ENCODE measurements around the gene FXYD5. TPM values are rescaled to one million over a fixed set of nuclear protein-coding genes. Genes with fewer than 3 reads are reported as not detected.

Gene FXYD5
- total RNA-seq, 6 experiments from 2014 or later = 317 to 417 (median 353) TPM

DNA sequence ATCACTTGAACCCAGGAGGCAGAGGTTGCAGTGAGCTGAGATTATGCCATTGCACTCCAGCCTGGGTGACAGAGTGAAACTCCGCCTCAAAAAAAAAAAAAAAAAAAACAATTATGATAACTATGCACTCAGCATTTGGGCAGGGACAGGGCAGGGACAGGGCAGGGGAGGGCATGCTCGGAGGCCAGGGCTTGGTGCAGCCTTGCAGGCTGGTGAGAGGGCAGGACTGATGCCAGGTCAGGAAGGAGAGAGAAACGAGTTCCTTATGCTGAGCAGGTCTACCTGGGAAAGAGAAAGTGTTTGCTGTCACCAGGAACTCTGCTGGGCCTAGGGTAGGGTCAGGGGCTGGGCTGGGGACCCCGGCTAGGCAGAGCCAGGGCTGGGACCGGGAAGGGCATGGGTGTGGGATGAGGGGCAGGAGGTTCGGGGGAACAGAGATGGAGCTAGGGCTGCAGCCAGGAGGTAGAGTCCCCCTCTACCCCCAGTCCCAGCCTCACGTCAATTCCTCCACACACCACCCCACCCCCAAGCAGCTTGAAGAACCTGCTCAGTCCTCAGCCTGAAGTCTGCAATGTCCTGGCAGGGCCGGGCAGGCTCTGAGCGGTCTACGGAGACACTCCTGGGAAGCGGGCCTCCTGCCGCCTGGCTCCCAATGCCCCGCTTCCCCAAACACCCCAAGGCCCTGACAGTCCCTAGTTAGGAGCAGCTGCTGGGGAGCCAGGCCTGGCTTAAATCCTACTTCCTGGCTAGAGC is 36.1 kb upstream of the FXYD5 start:
- TF ChIP-seq, protein P1, sequence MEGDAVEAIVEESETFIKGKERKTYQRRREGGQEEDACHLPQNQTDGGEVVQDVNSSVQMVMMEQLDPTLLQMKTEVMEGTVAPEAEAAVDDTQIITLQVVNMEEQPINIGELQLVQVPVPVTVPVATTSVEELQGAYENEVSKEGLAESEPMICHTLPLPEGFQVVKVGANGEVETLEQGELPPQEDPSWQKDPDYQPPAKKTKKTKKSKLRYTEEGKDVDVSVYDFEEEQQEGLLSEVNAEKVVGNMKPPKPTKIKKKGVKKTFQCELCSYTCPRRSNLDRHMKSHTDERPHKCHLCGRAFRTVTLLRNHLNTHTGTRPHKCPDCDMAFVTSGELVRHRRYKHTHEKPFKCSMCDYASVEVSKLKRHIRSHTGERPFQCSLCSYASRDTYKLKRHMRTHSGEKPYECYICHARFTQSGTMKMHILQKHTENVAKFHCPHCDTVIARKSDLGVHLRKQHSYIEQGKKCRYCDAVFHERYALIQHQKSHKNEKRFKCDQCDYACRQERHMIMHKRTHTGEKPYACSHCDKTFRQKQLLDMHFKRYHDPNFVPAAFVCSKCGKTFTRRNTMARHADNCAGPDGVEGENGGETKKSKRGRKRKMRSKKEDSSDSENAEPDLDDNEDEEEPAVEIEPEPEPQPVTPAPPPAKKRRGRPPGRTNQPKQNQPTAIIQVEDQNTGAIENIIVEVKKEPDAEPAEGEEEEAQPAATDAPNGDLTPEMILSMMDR (IDR thresholded peaks at IDR 0.05) = no peak
- H3K27ac Mint-ChIP-seq = no peak overlapping the region
- no peaks in the 10 kb centered on the region for H3K36me3 Mint-ChIP-seq (ENCODE audit: low read depth)
- no peaks in the 10 kb centered on the region for H3K9me3 Mint-ChIP-seq
- H3K27me3 Mint-ChIP-seq (ENCODE audit: insufficient read depth) = peaks cover 17% of the 10 kb centered on the region
- no peak for DNase-seq
- no peak overlapping the region for H3K4me3 Mint-ChIP-seq
- peaks cover 21% of the 10 kb centered on the region for H3K4me1 Mint-ChIP-seq (ENCODE audit: low read depth)

DNA sequence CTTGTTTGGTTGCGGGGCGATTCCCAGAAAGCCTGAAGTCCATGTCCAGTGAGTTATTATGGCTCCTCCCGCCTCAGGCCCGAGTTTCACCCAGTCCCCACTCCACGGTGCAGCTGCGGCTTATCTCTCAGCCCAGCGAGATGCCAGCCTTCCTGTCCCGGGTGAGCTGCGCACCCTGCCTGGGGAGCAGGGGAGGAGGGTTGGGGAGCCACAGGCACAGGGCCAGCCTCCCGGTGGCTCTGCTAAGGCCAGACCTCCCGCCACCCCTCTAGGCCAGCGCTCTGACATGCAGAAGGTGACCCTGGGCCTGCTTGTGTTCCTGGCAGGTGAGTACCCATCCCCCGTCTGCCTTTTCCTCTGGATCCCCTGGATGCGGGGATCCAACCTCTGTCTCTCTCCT is 35.4 kb upstream of the FXYD5 start:
- Mint-ChIP-seq H3K4me1 (ENCODE audit: low read depth) (peaks cover 27% of the 10 kb centered on the region), H3K27ac (no peak overlapping the region), H3K9me3 (no peaks in the 10 kb centered on the region), H3K4me3 (no peak overlapping the region), H3K27me3 (ENCODE audit: insufficient read depth) (peaks cover 17% of the 10 kb centered on the region), H3K36me3 (ENCODE audit: low read depth) (no peaks in the 10 kb centered on the region)
- TF ChIP-seq, protein P1 (IDR thresholded peaks at IDR 0.05) = no peak
- DNase-seq = no peak

DNA sequence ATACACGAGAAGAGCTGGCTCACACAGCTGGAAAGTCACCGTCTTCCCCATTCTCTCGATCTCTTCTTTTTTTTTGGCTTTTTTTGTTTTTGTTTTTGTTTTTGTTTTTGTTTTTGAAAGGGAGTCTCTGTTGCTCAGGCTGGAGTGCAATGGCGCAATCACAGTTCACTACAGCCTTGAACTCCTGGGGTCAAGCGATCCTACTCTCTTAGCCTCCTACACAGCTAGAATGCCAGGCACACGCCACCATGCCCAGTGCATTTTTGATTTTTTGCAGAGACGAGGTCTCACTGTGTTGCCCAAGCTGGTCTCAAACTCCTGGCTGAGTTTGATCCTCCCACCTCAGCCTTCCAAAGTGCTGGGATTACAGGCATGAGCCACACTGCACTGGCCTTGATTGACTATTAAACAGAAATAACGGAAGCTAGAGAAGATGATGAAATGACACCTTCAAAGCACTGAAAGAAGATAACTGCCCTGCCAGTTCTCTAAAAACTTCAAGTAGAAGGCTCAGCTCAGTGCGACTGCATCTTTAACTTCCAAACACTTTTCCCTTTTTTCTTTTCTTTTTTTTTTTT is 34.9 kb upstream of the FXYD5 start:
- H3K27ac Mint-ChIP-seq = no peak overlapping the region
- no peak for DNase-seq

DNA sequence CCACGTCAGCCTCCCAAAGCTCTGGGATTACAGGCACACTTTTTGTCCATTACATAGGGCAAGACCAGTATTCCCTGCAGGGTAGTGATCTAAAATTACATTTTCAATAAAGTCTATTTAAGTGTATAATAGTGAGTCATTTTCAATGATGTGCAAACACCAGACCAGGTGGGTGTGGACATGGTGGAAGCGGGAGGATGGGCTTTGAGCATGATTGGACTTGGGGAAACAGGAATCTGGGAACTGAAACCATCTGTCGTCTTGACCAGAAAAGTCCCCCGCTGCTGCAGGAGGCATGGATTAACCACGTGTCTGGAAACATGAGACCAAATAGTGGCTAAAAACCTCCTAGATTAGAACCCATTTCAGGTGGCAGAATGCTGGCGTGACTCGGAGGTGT is 34.0 kb upstream of the FXYD5 start:
- Mint-ChIP-seq H3K27ac (no peak overlapping the region), H3K4me1 (ENCODE audit: low read depth) (peaks cover 32% of the 10 kb centered on the region), H3K36me3 (ENCODE audit: low read depth) (no peaks in the 10 kb centered on the region), H3K9me3 (no peaks in the 10 kb centered on the region), H3K4me3 (no peak overlapping the region), H3K27me3 (ENCODE audit: insufficient read depth) (peaks cover 15% of the 10 kb centered on the region)
- TF ChIP-seq, protein P1 (IDR thresholded peaks at IDR 0.05) = no peak
- DNase-seq = peak; percentile 22

More for the DNA sequence above, 34.9 kb upstream of the FXYD5 start:
- H3K36me3 Mint-ChIP-seq (ENCODE audit: low read depth) = no peaks in the 10 kb centered on the region
- H3K4me1 Mint-ChIP-seq (ENCODE audit: low read depth) = peaks cover 30% of the 10 kb centered on the region
- peaks cover 17% of the 10 kb centered on the region for H3K27me3 Mint-ChIP-seq (ENCODE audit: insufficient read depth)
- TF ChIP-seq, protein P1 (IDR thresholded peaks at IDR 0.05) = no peak
- no peak overlapping the region for H3K4me3 Mint-ChIP-seq
- H3K9me3 Mint-ChIP-seq = no peaks in the 10 kb centered on the region

DNA sequence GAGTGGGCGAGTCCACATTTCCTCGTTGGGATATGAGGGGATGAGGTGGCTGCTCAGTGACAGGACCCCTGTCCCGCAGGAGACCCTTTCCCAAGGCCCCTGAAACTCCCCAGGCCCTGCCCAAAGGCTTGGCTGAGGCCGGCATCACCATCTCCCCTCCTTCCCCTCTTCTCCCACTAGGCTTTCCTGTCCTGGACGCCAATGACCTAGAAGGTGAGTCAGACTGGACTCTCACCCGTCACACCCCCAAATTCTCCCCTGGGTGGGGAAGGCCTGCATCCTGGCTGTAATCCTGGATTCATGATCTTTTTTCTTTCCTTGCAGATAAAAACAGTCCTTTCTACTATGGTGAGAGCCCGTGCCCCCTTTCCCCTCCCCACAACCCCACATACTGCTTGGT is 33.6 kb upstream of the FXYD5 start:
- Mint-ChIP-seq H3K9me3 (no peaks in the 10 kb centered on the region), H3K4me3 (no peak overlapping the region), H3K27ac (no peak overlapping the region), H3K36me3 (ENCODE audit: low read depth) (no peaks in the 10 kb centered on the region), H3K27me3 (ENCODE audit: insufficient read depth) (peaks cover 17% of the 10 kb centered on the region), H3K4me1 (ENCODE audit: low read depth) (peaks cover 36% of the 10 kb centered on the region)
- DNase-seq = no peak
- TF ChIP-seq, protein P1 (IDR thresholded peaks at IDR 0.05) = no peak

All from HFFc6 (cell line).